DND-41 (cell line): Measurements from ENCODE around the gene ZNF780B.
A peak's percentile ranks its signal among the peaks of the same experiment; 100 is the strongest.

Experiments
- ATAC-seq: fragments of 200-7000 bp; cut with Tn5 transposase; 3 replicates; pipeline ENCODE4 v1.9.1; 2021; ENCODE audit warnings: low read depth; ENCODE audit not compliant: insufficient read depth
- DNase-seq: peaks from one replicate; pipeline ENCODE4 v3.0.0-alpha.2; 2020
- H2AFZ ChIP-seq: 2 replicates; pipeline ENCODE4 v1.6.0; 2012; ENCODE audit warnings: low read depth, low read length
- H3K27ac ChIP-seq: 2 replicates; pipeline ENCODE4 v1.5.1; 2012; ENCODE audit warnings: low read length, inconsistent platforms
- H3K27me3 ChIP-seq: fragments of 200-600 bp; sonication (generic); 2 replicates; pipeline ENCODE4 v1.6.0; 2012; ENCODE audit warnings: low read length, mild to moderate bottlenecking, inconsistent platforms; ENCODE audit not compliant: insufficient read depth, poor library complexity
- H3K36me3 ChIP-seq: 2 replicates; pipeline ENCODE4 v1.5.1; 2012; ENCODE audit warnings: low read length, inconsistent platforms; ENCODE audit not compliant: insufficient read depth
- H3K4me1 ChIP-seq: 2 replicates; pipeline ENCODE4 v1.5.1; 2012; ENCODE audit warnings: mild to moderate bottlenecking, low read length; ENCODE audit not compliant: insufficient read depth
- H3K4me2 ChIP-seq: 2 replicates; pipeline ENCODE4 v1.6.0; 2012; ENCODE audit warnings: mild to moderate bottlenecking, moderate library complexity, low read length, inconsistent platforms; ENCODE audit not compliant: insufficient read depth
- H3K4me3 ChIP-seq, 2 experiments: fragments of 200-600 bp in 1 of 2; shearing (Covaris generic) in 1 of 2; 2 replicates each; pipeline ENCODE4 v1.5.1; 2012 to 2016; ENCODE audit warnings: inconsistent platforms in 2 of 2, low read length in 2 of 2, mild to moderate bottlenecking in 2 of 2, low read depth in 1 of 2, moderate library complexity in 1 of 2
- H3K79me2 ChIP-seq: 2 replicates; pipeline ENCODE4 v1.6.0; 2012; ENCODE audit warnings: low read length, inconsistent platforms; ENCODE audit not compliant: insufficient read depth
- H3K9ac ChIP-seq: 2 replicates; pipeline ENCODE4 v1.6.0; 2012; ENCODE audit warnings: low read depth, mild to moderate bottlenecking, inconsistent platforms, low read length, moderate library complexity
- H3K9me3 ChIP-seq: 2 replicates; pipeline ENCODE4 v1.5.1; 2012; ENCODE audit warnings: low read length, moderate library complexity, mild to moderate bottlenecking, inconsistent platforms; ENCODE audit not compliant: insufficient read depth, severe bottlenecking
- H4K20me1 ChIP-seq: 2 replicates; pipeline ENCODE4 v1.6.0; 2012; ENCODE audit warnings: low read length; ENCODE audit not compliant: insufficient read depth
- EZH2 ChIP-seq: IDR thresholded peaks from 3 replicates; pipeline ENCODE4 v1.6.1; 2012; ENCODE audit warnings: borderline replicate concordance, low read depth, mild to moderate bottlenecking, moderate library complexity, low read length, inconsistent platforms; ENCODE audit not compliant: severe bottlenecking
- TF ChIP-seq, protein P1 (sequence below): IDR thresholded peaks from 2 replicates; pipeline ENCODE4 v1.5.1; 2012; ENCODE audit warnings: borderline replicate concordance, low read length, moderate library complexity, mild to moderate bottlenecking; ENCODE audit not compliant: poor library complexity, severe bottlenecking; ENCODE audit errors: extremely low read depth

ZNF780B gene

DNA sequence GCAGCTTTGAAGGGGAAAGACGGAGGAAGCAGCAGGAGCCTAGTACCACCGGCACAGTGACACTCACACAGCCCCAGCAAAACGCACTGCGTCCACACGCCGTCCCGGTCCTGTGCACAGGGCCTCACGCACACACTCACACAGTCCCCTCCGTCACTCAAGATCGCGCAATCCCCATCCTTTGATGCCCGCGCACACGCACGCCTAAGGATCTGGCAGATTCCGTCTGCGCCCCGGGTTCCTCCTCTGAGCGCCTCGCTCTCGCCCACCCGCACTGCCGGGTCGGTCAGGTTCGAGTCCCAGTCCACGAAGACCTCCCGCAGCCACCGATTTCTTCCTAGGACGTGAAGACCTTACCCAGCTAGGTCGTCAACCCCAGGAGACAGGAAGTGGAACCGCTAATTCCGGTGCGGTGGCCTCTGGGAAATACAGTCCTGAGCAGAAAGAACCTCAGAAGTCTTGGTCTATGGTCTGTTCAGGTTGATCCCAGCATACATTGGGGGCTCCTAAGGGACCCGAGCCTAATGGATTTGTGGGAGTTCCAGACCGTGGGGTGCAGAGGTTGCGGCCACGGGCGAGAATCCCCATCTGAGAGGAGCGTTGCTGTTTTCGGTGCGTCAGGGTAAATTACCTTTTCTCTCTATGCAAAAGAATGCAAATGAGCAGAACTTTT is at the start of gene ZNF780B:
Gene ZNF780B, minus strand, starts transcription at position 400 of the 673 bp plus-strand sequence. CDS start 5,899 bp downstream, outside the sequence.
- Histone ChIP-seq H3K4me2 (peak within 1 kb of the TSS; percentile 90), H3K9ac (peak within 1 kb of the TSS; percentile 65), H3K4me3 (peak within 1 kb of the TSS; percentile 69 to 72), H3K9me3 (peaks cover 13% of the 10 kb centered on the region), H4K20me1 (no peaks in the 10 kb centered on the region), H3K36me3 (no peaks in the 10 kb centered on the region; the same call in 1 of the 2 replicates), H3K27me3 (no peaks in the 10 kb centered on the region), H3K79me2 (peaks cover 57% of the 10 kb centered on the region), H3K27ac (peak within 1 kb of the TSS; percentile 82), H3K4me1 (peaks cover 36% of the 10 kb centered on the region), H2AFZ (peak within 1 kb of the TSS; percentile 88)
- DNase-seq (peak; percentile 84), ATAC-seq (peak; percentile 98)
- TF ChIP-seq, protein P1, sequence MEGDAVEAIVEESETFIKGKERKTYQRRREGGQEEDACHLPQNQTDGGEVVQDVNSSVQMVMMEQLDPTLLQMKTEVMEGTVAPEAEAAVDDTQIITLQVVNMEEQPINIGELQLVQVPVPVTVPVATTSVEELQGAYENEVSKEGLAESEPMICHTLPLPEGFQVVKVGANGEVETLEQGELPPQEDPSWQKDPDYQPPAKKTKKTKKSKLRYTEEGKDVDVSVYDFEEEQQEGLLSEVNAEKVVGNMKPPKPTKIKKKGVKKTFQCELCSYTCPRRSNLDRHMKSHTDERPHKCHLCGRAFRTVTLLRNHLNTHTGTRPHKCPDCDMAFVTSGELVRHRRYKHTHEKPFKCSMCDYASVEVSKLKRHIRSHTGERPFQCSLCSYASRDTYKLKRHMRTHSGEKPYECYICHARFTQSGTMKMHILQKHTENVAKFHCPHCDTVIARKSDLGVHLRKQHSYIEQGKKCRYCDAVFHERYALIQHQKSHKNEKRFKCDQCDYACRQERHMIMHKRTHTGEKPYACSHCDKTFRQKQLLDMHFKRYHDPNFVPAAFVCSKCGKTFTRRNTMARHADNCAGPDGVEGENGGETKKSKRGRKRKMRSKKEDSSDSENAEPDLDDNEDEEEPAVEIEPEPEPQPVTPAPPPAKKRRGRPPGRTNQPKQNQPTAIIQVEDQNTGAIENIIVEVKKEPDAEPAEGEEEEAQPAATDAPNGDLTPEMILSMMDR = no peak
- TF ChIP-seq EZH2 = no peak

DNA sequence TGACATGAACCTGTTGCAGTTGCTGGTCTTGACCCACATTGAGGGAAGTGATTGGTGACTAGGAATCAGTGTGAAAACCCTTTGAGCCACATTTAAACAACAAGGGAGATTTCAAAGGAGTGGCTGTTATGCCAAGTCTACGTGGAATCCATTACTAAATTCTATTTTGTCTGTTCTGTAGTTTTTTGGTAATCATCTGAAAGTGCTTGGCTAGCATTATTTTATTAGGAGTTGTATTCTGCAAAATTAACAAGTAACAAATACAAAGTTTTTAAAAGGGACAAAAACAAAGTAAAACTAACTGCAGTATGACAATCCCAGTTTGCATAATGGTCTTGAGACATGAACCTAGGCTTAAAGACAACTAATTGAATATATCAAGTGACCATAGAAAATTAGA is 48.7 kb upstream of the ZNF780B start:
- H3K9ac ChIP-seq = no peak overlapping the region
- no peak overlapping the region for H2AFZ ChIP-seq
- H3K27ac ChIP-seq = no peak overlapping the region
- no peaks in the 10 kb centered on the region for H3K36me3 ChIP-seq
- no peaks in the 10 kb centered on the region for H3K4me1 ChIP-seq
- no peak for ATAC-seq
- no peaks in the 10 kb centered on the region for H3K27me3 ChIP-seq
- no peak overlapping the region for H3K4me3 ChIP-seq
- no peak overlapping the region for H3K4me2 ChIP-seq
- H3K9me3 ChIP-seq = no peaks in the 10 kb centered on the region
- TF ChIP-seq EZH2 = no peak
- TF ChIP-seq, protein P1 = no peak
- H4K20me1 ChIP-seq = no peaks in the 10 kb centered on the region
- no peak for DNase-seq
- H3K79me2 ChIP-seq = no peaks in the 10 kb centered on the region

DNA sequence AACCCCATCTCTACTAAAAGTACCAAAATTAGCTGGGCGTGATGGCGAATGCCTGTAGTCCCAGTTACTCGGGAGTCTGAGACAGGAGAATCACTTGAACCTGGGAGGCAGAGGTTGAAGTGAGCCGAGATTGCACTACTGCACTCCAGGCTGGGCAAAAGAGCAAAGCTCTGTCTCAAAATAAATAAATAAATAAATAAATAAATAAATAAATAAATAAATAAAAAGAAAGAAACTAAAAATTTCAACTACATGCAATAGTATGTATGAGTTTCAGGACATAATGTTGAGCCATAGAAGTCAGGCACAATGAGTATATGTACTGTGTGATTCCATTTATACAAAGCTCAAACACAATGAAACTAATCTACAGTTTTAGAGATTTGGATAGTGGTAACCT is 47.6 kb upstream of the ZNF780B start:
- no peak for TF ChIP-seq EZH2
- TF ChIP-seq, protein P1 = no peak
- DNase-seq (no peak), ATAC-seq (no peak)
- H3K4me3 ChIP-seq = no peak overlapping the region
- H3K9ac ChIP-seq = no peak overlapping the region
- no peak overlapping the region for H2AFZ ChIP-seq
- no peaks in the 10 kb centered on the region for H3K4me1 ChIP-seq
- no peak overlapping the region for H3K27ac ChIP-seq
- H3K27me3 ChIP-seq = no peaks in the 10 kb centered on the region
- no peaks in the 10 kb centered on the region for H3K36me3 ChIP-seq
- no peaks in the 10 kb centered on the region for H4K20me1 ChIP-seq
- no peak overlapping the region for H3K4me2 ChIP-seq
- H3K9me3 ChIP-seq = no peaks in the 10 kb centered on the region
- no peaks in the 10 kb centered on the region for H3K79me2 ChIP-seq
